ENCODE results near the gene ADGRG1.

Gene ADGRG1

DNA sequence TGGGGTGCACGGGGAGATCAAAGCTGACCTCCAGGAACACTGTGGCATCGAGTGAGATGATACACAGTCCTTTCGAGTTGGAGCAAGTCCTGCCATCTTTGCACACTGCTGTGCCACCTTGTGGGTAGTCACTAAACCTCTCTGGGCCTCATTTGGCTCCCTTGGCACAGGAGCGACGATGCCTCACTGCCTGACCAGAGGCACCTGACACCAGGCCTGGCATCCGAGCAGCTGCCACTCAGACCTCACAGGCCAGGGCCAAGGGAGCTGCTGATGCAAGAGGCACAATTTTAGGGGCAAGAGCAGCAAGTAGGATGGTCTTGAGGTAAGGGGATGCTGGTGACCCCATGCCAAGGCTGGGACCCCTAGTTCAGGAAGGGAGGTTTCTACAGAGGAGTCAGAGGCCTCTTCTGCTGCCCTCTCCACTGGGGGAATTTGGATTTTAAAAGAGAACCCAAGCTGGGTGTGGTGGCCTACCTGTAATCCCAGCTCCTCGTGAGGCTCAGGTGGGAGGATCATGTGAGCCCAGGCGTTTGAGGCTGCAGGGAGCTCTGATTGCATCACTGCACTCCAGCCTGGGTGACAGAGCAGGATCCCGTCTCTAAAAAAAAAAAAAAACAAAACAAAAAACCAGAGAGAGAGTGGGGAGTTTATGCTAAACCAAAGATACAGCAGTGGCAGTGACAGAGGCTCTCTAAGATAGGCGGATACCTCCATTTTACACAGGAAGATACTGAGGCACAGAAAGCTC lies 6.7 kb upstream of the ADGRG1 start:
- DNase-seq: no peak

- no peak for DNase-seq
Observed at GRCh38 chr16:57622361-57623250, 5.8 kb upstream of the ADGRG1 start.

DNA sequence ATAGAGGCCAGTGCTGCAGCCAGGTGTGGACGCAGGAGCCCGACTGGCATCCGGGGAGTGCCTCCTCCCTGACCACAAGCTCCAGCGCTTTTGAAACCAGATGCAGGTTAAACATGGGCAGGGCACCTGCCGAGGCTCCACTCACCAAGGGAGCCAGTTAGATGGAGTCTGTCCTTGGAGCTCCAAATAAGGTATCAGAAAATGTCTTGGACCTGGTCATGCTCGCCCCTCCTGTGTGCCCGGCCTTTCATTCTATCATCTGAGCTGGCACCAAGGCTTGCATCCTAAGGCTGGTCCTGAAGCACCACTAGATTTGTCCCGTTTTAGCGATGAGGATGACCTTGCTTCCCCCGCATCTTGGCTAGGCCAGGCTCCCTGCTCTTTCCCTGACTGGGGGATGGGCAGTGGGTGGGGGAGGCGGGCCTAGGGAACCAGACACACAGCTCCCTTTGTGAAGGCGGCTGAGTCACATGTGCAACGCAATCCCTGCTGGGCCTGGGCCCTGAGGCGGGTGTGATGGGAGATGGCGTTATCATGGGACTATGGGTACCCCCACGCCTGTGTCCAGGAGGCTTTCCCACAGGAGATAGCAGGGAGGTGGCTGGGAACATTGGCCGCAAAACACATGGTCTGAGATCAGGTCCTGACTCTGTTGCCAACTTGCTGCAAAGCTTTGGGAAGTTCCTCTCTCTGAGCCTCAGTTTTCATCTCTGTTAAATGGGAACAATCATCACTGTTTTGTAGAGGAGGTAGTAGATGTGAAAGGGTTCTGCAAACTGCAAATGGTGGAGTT lies 5.0 kb upstream of the ADGRG1 start:
- no peak for DNase-seq

- DNase-seq: no peak
Observed at GRCh38 chr16:57624044-57624688, 4.3 kb upstream of the ADGRG1 start.

DNA sequence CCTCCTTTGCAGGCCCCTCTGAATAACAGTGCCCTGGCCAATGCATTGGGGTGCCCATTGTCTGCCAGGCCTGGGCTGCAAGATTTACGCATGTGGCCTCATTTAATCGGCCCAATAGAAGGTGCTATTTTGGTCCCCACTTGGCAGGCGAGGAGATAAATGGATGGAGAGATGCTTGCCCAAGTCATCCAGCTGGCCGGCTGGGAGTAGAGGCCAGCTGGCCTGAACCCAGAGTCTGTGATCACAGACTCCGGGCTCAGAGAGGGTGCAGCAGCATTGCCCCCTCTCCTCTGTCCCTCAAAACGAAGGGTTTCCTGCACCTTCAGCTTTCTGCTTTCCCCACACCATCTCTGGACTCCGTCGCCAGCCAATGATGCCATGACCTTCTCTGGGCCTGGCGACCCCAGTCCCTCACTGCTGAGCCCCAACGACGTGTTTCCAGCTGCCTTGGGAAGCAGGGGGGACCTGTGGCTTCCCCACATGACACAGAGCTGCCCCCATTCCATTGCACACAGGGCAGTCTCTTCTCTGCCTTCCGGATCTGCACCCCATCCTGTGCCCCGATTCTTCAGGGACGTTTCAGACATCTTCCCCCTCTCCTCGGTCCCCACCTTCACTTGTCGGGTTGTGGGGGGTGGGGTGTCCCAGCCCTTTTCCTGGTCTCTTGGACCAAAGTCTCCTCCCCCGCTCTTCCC lies 3.5 kb upstream of the ADGRG1 start:
- DNase-seq: no peak

GRCh38 chr16:57626420-57627170 lies 1.8 kb upstream of the ADGRG1 start:
- peak; percentile 74 to 89 for DNase-seq

GRCh38 chr16:57627184-57627871 lies 1.1 kb upstream of the ADGRG1 start:
- peak; percentile 81 to 92 for DNase-seq

DNA sequence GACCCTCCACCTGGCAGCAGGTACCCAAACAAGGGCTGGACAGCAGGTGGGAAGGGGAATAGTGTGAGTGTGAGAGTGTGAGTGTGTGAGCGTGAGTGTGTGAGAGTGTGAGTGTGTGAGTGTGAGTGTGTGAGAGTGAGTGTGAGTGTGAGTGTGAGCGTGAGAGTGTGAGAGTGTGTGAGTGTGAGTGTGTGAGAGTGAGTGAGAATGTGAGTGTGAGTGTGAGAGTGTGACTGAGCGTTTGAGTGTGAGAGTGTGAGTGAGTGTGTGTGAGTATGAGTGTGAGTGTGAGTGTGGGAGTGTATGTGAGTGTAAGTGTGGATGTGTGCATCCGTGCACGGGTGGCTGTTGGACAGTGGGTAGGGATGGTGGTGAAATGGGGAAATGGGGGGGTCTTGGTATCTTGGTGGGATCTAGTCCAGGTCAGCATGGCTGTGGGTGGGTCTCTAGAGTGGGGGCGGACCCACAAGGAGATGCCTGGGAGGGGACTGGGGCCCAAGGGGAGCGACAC lies 408 bp downstream of the ADGRG1 start:
- no peak for DNase-seq

- peak in 1 of 2 experiments; percentile 24 for DNase-seq
Observed at GRCh38 chr16:57629516-57630406, 1.3 kb downstream of the ADGRG1 start.

GRCh38 chr16:57630407-57630797 lies 2.0 kb downstream of the ADGRG1 start:
- no peak for DNase-seq

GRCh38 chr16:57630931-57631845 lies 2.8 kb downstream of the ADGRG1 start:
- peak; percentile 94 to 96 for DNase-seq

- no peak for DNase-seq
Observed at GRCh38 chr16:57632568-57632967, 4.1 kb downstream of the ADGRG1 start.

DNA sequence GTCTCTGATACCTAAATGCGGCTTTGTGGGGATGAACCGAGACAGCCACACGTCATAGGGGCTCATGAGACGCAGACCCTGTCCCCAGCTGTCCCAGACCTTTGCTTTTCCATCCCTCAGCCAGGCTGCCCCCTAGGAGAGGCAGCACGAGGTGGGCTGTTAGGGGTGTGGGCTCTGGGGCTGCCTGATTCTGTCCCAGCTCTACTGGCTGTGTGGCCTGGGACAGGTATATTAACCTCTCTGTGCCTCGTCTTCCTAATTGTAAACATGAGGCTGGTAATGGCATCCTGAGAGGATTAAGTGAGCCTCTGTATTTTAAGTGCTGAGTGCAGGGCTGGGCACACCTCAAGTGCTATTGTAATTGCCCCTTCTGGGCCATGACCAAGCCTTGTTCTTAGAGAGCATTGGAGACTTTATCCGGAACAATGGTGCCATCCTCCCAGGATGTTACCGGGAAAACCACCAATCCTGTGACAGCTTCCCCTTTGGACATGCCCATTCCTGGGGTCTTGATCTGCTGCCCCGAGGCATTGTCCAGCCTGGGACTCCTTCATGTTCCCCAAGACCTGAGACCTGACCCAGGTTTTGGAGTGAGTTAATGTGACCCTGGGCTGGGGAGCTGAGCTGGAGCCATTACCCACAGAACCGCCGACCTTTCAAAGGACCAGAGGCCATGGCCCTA lies 5.1 kb downstream of the ADGRG1 start:
- DNase-seq: peak; percentile 26 to 66

DNA sequence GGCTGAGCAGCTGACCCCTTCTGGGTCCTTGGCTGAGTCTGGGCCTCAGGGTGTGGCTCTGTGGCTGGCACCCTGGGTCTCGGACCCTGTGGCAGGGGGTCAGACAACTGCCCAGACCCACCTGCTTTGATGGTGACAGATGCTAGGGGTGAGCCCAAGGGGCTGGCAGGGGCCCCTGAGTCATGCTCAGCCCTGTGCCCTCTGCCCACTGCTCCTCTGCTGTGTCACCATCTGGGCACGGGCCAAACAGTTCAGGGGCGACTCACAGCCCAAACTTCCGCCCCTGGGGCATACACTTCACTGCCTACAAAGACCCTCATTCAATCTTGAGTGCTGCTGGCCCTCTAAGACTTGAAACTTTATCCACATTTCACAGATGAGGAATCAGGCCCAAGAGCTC lies 5.7 kb downstream of the ADGRG1 start:
- no peak for DNase-seq

DNA sequence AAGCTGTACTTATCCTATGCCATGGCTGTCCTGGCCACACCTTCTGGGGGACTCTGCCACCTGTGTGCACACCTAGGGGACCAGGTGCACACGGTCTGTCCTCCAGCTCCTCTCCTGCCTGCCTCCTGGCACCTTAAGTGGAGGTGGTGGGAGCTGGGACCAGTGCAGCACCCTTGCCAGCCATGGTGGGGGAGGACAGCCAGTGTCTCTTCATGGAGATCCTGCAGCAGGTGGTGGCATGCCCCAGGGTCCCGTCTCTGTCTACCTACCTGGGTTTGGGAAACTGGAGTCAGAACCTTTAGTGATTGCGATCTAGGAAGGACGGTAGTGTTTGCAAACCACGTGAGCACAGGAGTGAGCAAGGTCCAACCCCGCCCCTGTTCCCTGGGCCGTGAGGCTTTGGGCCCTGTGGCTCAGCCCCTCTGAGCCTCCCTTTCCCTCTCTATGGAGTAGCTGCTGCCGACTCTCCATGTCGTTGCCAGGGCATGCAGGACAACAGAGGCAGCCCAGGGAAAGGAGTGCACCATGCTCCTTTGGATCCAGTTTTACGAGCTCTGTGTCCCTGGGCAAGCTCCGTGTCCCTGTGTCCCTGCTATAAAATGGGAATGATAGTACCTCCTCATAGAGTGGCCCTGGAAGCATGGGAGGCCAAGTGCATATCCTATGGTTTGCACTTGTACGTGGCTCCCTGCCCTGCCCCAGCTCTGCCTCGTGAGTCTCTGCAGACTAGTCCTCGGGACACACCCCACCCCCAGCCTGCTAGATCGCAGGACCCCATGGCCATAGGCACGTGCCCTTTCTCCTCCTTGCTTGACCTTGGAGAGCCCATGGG lies 7.1 kb downstream of the ADGRG1 start:
- no peak for DNase-seq

- no peak for DNase-seq
Observed at GRCh38 chr16:57636184-57636583, 7.8 kb downstream of the ADGRG1 start.

GRCh38 chr16:57637020-57637419 lies 8.6 kb downstream of the ADGRG1 start:
- no peak for DNase-seq

All from NCI-H524 (cell line).